Astrocyte (in vitro differentiated cells and primary cell): ENCODE data around the gene PHF13. TPM values are rescaled to one million over a fixed set of nuclear protein-coding genes. Genes with fewer than 3 reads are reported as not detected.
A peak's percentile ranks its signal among the peaks of the same experiment; 100 is the strongest.

Source experiments
- DNase-seq: peaks from one replicate; pipeline ENCODE4 v3.0.0-alpha.2; 2010; ENCODE audit warnings: low read depth
- FAIRE-seq: peaks from 2 replicates; lab custom pipeline; 2011; peaks lifted over from hg19 to GRCh38; lab: Jason Lieb, UNC
- H2AFZ ChIP-seq: 2 replicates; pipeline ENCODE4 v1.6.0; 2012; ENCODE audit warnings: low read depth, low read length, inconsistent platforms
- H3K27ac ChIP-seq: 2 replicates; pipeline ENCODE4 v1.5.1; 2011; ENCODE audit warnings: low read depth, low read length, inconsistent platforms
- H3K27me3 ChIP-seq: 2 replicates; pipeline ENCODE4 v1.6.0; 2011; ENCODE audit warnings: low read length, inconsistent platforms; ENCODE audit not compliant: insufficient read depth
- H3K36me3 ChIP-seq: 2 replicates; pipeline ENCODE4 v1.5.1; 2011; ENCODE audit warnings: low read length, inconsistent platforms; ENCODE audit not compliant: insufficient read depth
- H3K4me1 ChIP-seq: 2 replicates; pipeline ENCODE4 v1.5.1; 2011; ENCODE audit warnings: low read length, inconsistent platforms; ENCODE audit not compliant: insufficient read depth
- H3K4me2 ChIP-seq: 2 replicates; pipeline ENCODE4 v1.6.0; 2012; ENCODE audit warnings: low read length, inconsistent platforms
- H3K4me3 ChIP-seq: 2 replicates; pipeline ENCODE4 v1.5.1; 2011; ENCODE audit warnings: low read depth, mild to moderate bottlenecking, low read length, inconsistent platforms; ENCODE audit not compliant: insufficient read depth
- H3K79me2 ChIP-seq: 2 replicates; pipeline ENCODE4 v1.6.0; 2012; ENCODE audit warnings: mild to moderate bottlenecking, low read length, inconsistent platforms; ENCODE audit not compliant: insufficient read depth
- H3K9ac ChIP-seq: 2 replicates; pipeline ENCODE4 v1.6.0; 2012; ENCODE audit warnings: mild to moderate bottlenecking, low read length, inconsistent platforms
- H3K9me3 ChIP-seq: 2 replicates; pipeline ENCODE4 v1.5.1; 2012; ENCODE audit warnings: low read depth, mild to moderate bottlenecking, low read length, inconsistent platforms; ENCODE audit not compliant: insufficient read depth
- H4K20me1 ChIP-seq: 2 replicates; pipeline ENCODE4 v1.6.0; 2012; ENCODE audit warnings: low read length, inconsistent platforms; ENCODE audit not compliant: insufficient read depth
- H3K27ac Mint-ChIP-seq: one replicate; pipeline ENCODE4 v1.8.0; 2021; ENCODE audit warnings: mild to moderate bottlenecking, mixed read lengths; ENCODE audit not compliant: unreplicated experiment
- H3K27me3 Mint-ChIP-seq: one replicate; pipeline ENCODE4 v1.8.0; 2021; ENCODE audit warnings: low read depth, mixed read lengths; ENCODE audit not compliant: unreplicated experiment
- H3K36me3 Mint-ChIP-seq: one replicate; pipeline ENCODE4 v1.8.0; 2021; ENCODE audit warnings: low read depth, mixed read lengths; ENCODE audit not compliant: unreplicated experiment
- H3K4me1 Mint-ChIP-seq: one replicate; pipeline ENCODE4 v1.8.0; 2021; ENCODE audit warnings: low read depth, mixed read lengths; ENCODE audit not compliant: unreplicated experiment
- H3K4me3 Mint-ChIP-seq: one replicate; pipeline ENCODE4 v1.8.0; 2021; ENCODE audit warnings: mild to moderate bottlenecking, moderate library complexity, mixed read lengths; ENCODE audit not compliant: unreplicated experiment
- H3K9me3 Mint-ChIP-seq: one replicate; pipeline ENCODE4 v1.8.0; 2021; ENCODE audit warnings: mild to moderate bottlenecking, mixed read lengths; ENCODE audit not compliant: unreplicated experiment
- EZH2 ChIP-seq: IDR thresholded peaks from 2 replicates; pipeline ENCODE4 v1.6.1; 2012; ENCODE audit warnings: mild to moderate bottlenecking, low read length, inconsistent platforms; ENCODE audit not compliant: insufficient read depth
- total RNA-seq: library from RNA; stranded (reverse); gene quantifications from 2 replicates; pipeline ENCODE4 v1.2.1, GENCODE V29; 2021
- TF ChIP-seq, protein P1 (sequence below): IDR thresholded peaks from 2 replicates; pipeline ENCODE4 v1.5.1; 2011; ENCODE audit warnings: low read depth, mild to moderate bottlenecking, inconsistent platforms, low read length, moderate library complexity; ENCODE audit not compliant: insufficient read depth

The PHF13 gene
- total RNA-seq, 1 donor from 2014 or later: 23.7 TPM

DNA sequence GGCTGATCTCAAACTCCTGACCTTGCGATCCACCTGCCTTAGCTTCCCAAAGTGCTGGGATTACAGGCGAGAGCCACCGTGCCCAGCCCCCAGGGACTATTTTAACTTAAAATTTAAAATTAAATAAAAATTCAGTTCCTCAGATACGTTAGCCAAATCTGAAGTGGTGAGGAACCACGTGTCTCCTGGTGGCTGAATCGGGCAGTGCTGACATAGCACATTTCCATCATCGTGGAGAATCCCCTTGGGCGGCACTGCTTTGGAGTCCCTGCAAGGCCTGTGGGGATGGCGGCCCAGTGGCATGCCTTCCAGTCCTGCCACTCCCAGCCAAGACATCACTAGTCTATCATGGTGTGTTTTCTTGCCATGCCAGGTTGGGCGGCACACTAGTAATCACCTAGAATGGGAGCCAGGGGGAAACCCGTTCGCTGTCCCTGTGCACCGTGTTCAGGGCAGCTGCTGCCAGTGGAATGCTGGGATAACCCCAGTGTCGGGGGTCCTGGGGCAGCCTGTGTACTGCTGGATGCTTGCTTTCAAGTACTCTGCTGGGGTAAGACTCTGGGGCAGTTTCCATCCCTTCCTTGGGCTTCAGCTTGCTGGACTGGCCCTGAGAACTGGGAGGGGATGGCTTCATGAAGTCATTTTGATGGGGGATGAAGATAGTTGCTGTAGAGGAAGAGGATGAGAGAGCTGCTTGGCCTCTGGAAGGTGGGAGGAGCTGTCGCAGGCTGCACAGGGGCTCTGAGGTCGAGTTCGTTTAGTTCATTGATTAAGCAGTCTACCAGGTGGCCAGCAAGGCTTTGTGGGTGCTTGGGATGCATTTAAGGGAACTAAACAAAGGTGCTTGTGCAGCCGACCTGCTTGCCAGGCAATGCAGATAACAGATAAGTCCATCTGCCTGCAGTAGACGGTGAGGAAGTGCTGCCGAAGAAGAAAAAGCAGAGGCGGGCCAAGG lies 29.1 kb upstream of the PHF13 start:
- peak overlapping the region; percentile 41 for H3K27ac Mint-ChIP-seq
- H3K36me3 Mint-ChIP-seq: peaks cover 7% of the 10 kb centered on the region
- DNase-seq (no peak), FAIRE-seq (no peak)
- Histone ChIP-seq H3K4me2 (no peak overlapping the region), H3K9ac (no peak overlapping the region), H3K4me3 (no peak overlapping the region), H2AFZ (no peak overlapping the region), H3K27me3 (no peaks in the 10 kb centered on the region), H3K36me3 (no peaks in the 10 kb centered on the region), H3K27ac (no peak overlapping the region), H3K4me1 (peaks cover 10% of the 10 kb centered on the region), H3K79me2 (peaks cover 32% of the 10 kb centered on the region), H4K20me1 (peaks cover 62% of the 10 kb centered on the region), H3K9me3 (no peaks in the 10 kb centered on the region)
- peak overlapping the region; percentile 71 for H3K4me3 Mint-ChIP-seq
- no peak for TF ChIP-seq EZH2
- TF ChIP-seq, protein P1, sequence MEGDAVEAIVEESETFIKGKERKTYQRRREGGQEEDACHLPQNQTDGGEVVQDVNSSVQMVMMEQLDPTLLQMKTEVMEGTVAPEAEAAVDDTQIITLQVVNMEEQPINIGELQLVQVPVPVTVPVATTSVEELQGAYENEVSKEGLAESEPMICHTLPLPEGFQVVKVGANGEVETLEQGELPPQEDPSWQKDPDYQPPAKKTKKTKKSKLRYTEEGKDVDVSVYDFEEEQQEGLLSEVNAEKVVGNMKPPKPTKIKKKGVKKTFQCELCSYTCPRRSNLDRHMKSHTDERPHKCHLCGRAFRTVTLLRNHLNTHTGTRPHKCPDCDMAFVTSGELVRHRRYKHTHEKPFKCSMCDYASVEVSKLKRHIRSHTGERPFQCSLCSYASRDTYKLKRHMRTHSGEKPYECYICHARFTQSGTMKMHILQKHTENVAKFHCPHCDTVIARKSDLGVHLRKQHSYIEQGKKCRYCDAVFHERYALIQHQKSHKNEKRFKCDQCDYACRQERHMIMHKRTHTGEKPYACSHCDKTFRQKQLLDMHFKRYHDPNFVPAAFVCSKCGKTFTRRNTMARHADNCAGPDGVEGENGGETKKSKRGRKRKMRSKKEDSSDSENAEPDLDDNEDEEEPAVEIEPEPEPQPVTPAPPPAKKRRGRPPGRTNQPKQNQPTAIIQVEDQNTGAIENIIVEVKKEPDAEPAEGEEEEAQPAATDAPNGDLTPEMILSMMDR: peak; percentile 7
- peaks cover 13% of the 10 kb centered on the region for H3K4me1 Mint-ChIP-seq
- no peaks in the 10 kb centered on the region for H3K27me3 Mint-ChIP-seq
- H3K9me3 Mint-ChIP-seq: no peaks in the 10 kb centered on the region

- no peaks in the 10 kb centered on the region for H3K9me3 Mint-ChIP-seq
- DNase-seq (no peak), FAIRE-seq (no peak)
- Histone ChIP-seq H3K27ac (no peak overlapping the region), H3K9me3 (no peaks in the 10 kb centered on the region), H3K27me3 (no peaks in the 10 kb centered on the region), H3K4me3 (no peak overlapping the region), H3K4me1 (peaks cover 8% of the 10 kb centered on the region), H3K4me2 (no peak overlapping the region), H3K36me3 (peaks cover 6% of the 10 kb centered on the region), H3K9ac (no peak overlapping the region), H2AFZ (no peak overlapping the region), H4K20me1 (peaks cover 70% of the 10 kb centered on the region), H3K79me2 (peaks cover 32% of the 10 kb centered on the region)
- no peaks in the 10 kb centered on the region for H3K27me3 Mint-ChIP-seq
- peaks cover 11% of the 10 kb centered on the region for H3K4me1 Mint-ChIP-seq
- H3K4me3 Mint-ChIP-seq: no peak overlapping the region
- H3K36me3 Mint-ChIP-seq: peaks cover 13% of the 10 kb centered on the region
- TF ChIP-seq, protein P1: no peak
- TF ChIP-seq EZH2: no peak
- H3K27ac Mint-ChIP-seq: no peak overlapping the region
Observed at GRCh38 chr1:6585081-6585722, 28.3 kb upstream of the PHF13 start.
